HCT116 (cell line): ENCODE results near the gene LIN7C. TPM values are rescaled to one million over a fixed set of nuclear protein-coding genes. Genes with fewer than 3 reads are reported as not detected.
"Not testable (repeated sequence)": the region's sequence is repeated elsewhere in the genome, so short reads cannot be mapped to it uniquely, and the experiment has no call there.

ENCODE experiments used
- ATAC-seq: fragments of 200-7000 bp; cut with Tn5 transposase; 2 replicates; pipeline ENCODE4 v1.9.1; 2020; ENCODE audit warnings: mild to moderate bottlenecking, moderate library complexity
- BruUV-seq: library from RNA; stranded (reverse); fragments of 400-500 nt; replicated peaks from 2 replicates; lab custom pipeline; 2021; lab: Mats Ljungman, UMichigan
- CTCF ChIA-PET: fragments of 300-600 bp; sonication (Branson Sonifier 250); formaldehyde crosslinking; loops from one replicate; lab custom pipeline; 2021; ENCODE audit warnings: antibody characterized with exemption; lab: Charles Lee
- POLR2A ChIA-PET: fragments of 300-600, 350-600 bp; sonication (Branson Sonifier 250); formaldehyde crosslinking; loops from one replicate; lab custom pipeline; 2021; ENCODE audit warnings: antibody characterized with exemption; lab: Charles Lee
- RAD21 ChIA-PET, 2 experiments: fragments of 300-600 bp; sonication (Branson Sonifier 250); formaldehyde crosslinking; loops; one replicate each; lab custom pipeline; 2023; ENCODE audit warnings: low total read pairs in 2 of 2; ENCODE audit not compliant: uncharacterized antibody in 2 of 2, unreplicated experiment in 2 of 2, low non-redundant PET in 1 of 2; lab: Charles Lee
- DNase-seq: peaks from one replicate; pipeline ENCODE4 v3.0.0-alpha.2; 2010; ENCODE audit warnings: low read depth, low spot score
- H2AFZ ChIP-seq: fragments of 200-600 bp; shearing (Covaris generic), sonication (generic); 2 replicates; pipeline ENCODE4 v1.6.1; 2017; ENCODE audit warnings: low read depth, mixed run types, mixed read lengths, antibody characterized with exemption, low read length; ENCODE audit not compliant: poor library complexity, severe bottlenecking
- H3K27ac ChIP-seq: 2 replicates; pipeline ENCODE4 v1.5.1; 2012; ENCODE audit warnings: low read depth, low read length
- H3K27me3 ChIP-seq: fragments of 200-600 bp; sonication (generic); 2 replicates; pipeline ENCODE4 v1.6.1; 2016; ENCODE audit warnings: mixed run types, low read length, mixed read lengths; ENCODE audit not compliant: insufficient read depth
- H3K36me3 ChIP-seq, 2 experiments: fragments of 200-500 bp in 1 of 2; fragments of 200-600 bp in 1 of 2; sonication (Bioruptor generic) in 1 of 2; sonication (generic) in 1 of 2; 2 replicates each; pipeline versions ENCODE4 v1.5.1 to v1.6.1; 2014 to 2016; ENCODE audit warnings: low read length in 2 of 2, inconsistent platforms in 1 of 2, mixed read lengths in 1 of 2, mixed run types in 1 of 2; ENCODE audit not compliant: insufficient read depth in 2 of 2, control insufficient read depth in 1 of 2
- H3K4me1 ChIP-seq, 2 experiments: fragments of 200-600 bp in 1 of 2; sonication (generic) in 1 of 2; 2 replicates each; pipeline versions ENCODE4 v1.5.1 to v1.6.1; 2012 to 2017; ENCODE audit warnings: low read length in 2 of 2, inconsistent platforms in 1 of 2, mild to moderate bottlenecking in 1 of 2, mixed read lengths in 1 of 2, mixed run types in 1 of 2, moderate library complexity in 1 of 2; ENCODE audit not compliant: insufficient read depth in 2 of 2, control insufficient read depth in 1 of 2
- H3K4me2 ChIP-seq: fragments of 200-600 bp; sonication (generic); 2 replicates; pipeline ENCODE4 v1.6.1; 2017; ENCODE audit warnings: mixed run types, low read length, mixed read lengths
- H3K4me3 ChIP-seq, 2 experiments: fragments of 200-600 bp in 1 of 2; sonication (generic) in 1 of 2; replicated peaks in 1 of 2; 2 replicates each; pipeline ENCODE4 v1.5.1; 2011 to 2016; ENCODE audit warnings: low read length in 2 of 2, control low read depth in 1 of 2, low read depth in 1 of 2, mild to moderate bottlenecking in 1 of 2, mixed read lengths in 1 of 2, mixed run types in 1 of 2
- H3K79me2 ChIP-seq: fragments of 200-600 bp; sonication (generic); 2 replicates; pipeline ENCODE4 v1.6.1; 2017; ENCODE audit warnings: mild to moderate bottlenecking, mixed run types, low read length, moderate library complexity, mixed read lengths; ENCODE audit not compliant: insufficient read depth
- H3K9ac ChIP-seq: fragments of 200-600 bp; sonication (generic); 2 replicates; pipeline ENCODE4 v1.6.1; 2016; ENCODE audit warnings: low read length, mixed read lengths
- H3K9me2 ChIP-seq: fragments of 200-600 bp; sonication (generic), shearing (Covaris generic); 2 replicates; pipeline ENCODE4 v1.6.1; 2017; ENCODE audit warnings: mixed run types, mild to moderate bottlenecking, moderate library complexity; ENCODE audit not compliant: insufficient read depth
- H3K9me3 ChIP-seq, 2 experiments: fragments of 200-500 bp in 1 of 2; fragments of 200-600 bp in 1 of 2; sonication (Bioruptor generic) in 1 of 2; sonication (generic) in 1 of 2; 2 replicates each; pipeline ENCODE4 v1.6.1; 2014 to 2017; ENCODE audit warnings: low read length in 2 of 2, mixed read lengths in 2 of 2, inconsistent platforms in 1 of 2, low read depth in 1 of 2, mild to moderate bottlenecking in 1 of 2, mixed run types in 1 of 2, moderate library complexity in 1 of 2; ENCODE audit not compliant: control insufficient read depth in 1 of 2, insufficient read depth in 1 of 2
- H4K20me1 ChIP-seq: fragments of 200-600 bp; sonication (generic), shearing (Covaris generic); 2 replicates; pipeline ENCODE4 v1.6.1; 2017; ENCODE audit warnings: mixed run types, mild to moderate bottlenecking, moderate library complexity; ENCODE audit not compliant: insufficient read depth
- ELF1 ChIP-seq: IDR thresholded peaks from 2 replicates; pipeline ENCODE4 v1.6.1; 2012; ENCODE audit warnings: low read depth, borderline replicate concordance
- POLR2A ChIP-seq: IDR thresholded peaks from 2 replicates; pipeline ENCODE4 v1.7.0; 2011; ENCODE audit warnings: borderline replicate concordance; ENCODE audit not compliant: insufficient read depth, insufficient read length; ENCODE audit errors: extremely low read depth
- ZNF274 ChIP-seq: fragments of 200-500 bp; sonication (Bioruptor generic); IDR thresholded peaks from 2 replicates; pipeline ENCODE4 v1.6.1; 2014; ENCODE audit warnings: mild to moderate bottlenecking, low read depth, low read length, inconsistent platforms
- intact Hi-C: fragments of 100-400 bp; cut with micrococcal nuclease; formaldehyde crosslinking; loops from 2 replicates; pipeline ENCODE4 v1.10.0; 2022
- total RNA-seq: library from RNA; stranded (reverse); gene quantifications from one replicate; pipeline ENCODE4 v1.2.1, GENCODE V29; 2021; ENCODE audit not compliant: unreplicated experiment
- TF ChIP-seq, protein P1 (sequence below), 3 experiments: fragments of 200-600 bp in 1 of 3; sonication (generic) in 1 of 3; IDR thresholded peaks in 2 of 3; conservative IDR thresholded peaks in 1 of 3; 2 replicates each; pipeline ENCODE4 v1.5.1; 2012 to 2017; ENCODE audit warnings: low read depth in 2 of 3, low read length in 2 of 3, antibody characterized with exemption in 1 of 3, borderline replicate concordance in 1 of 3, control low read depth in 1 of 3, mild to moderate bottlenecking in 1 of 3, mixed read lengths in 1 of 3, mixed run types in 1 of 3, moderate library complexity in 1 of 3; ENCODE audit not compliant: insufficient read depth in 1 of 3
- TF ChIP-seq, protein P2 (sequence below): IDR thresholded peaks from 2 replicates; pipeline ENCODE4 v1.6.1; 2011; ENCODE audit warnings: mild to moderate bottlenecking, low read length, moderate library complexity; ENCODE audit not compliant: insufficient replicate concordance; ENCODE audit errors: extremely low read depth

Gene LIN7C
- total RNA-seq, 1 experiment from 2014 or later, result 48.2 TPM

DNA sequence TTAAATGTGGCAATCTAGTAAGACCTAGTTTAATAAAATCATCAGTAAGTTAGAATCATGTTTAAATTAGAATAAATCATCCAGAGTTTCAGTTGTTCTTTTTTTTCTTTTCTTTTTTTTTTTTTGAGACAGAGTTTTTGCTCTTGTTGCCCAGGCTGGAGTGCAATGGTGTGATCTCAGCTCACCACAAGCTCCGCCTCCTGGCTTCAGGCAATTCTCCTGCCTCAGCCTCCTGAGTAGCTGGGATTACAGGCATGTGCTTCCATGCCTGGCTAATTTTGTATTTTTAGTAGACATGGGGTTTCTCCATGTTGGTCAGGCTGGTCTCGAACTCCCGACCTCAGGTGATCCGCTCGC lies 58.4 kb downstream of the LIN7C start:
- not testable (repeated sequence) for ATAC-seq

DNA sequence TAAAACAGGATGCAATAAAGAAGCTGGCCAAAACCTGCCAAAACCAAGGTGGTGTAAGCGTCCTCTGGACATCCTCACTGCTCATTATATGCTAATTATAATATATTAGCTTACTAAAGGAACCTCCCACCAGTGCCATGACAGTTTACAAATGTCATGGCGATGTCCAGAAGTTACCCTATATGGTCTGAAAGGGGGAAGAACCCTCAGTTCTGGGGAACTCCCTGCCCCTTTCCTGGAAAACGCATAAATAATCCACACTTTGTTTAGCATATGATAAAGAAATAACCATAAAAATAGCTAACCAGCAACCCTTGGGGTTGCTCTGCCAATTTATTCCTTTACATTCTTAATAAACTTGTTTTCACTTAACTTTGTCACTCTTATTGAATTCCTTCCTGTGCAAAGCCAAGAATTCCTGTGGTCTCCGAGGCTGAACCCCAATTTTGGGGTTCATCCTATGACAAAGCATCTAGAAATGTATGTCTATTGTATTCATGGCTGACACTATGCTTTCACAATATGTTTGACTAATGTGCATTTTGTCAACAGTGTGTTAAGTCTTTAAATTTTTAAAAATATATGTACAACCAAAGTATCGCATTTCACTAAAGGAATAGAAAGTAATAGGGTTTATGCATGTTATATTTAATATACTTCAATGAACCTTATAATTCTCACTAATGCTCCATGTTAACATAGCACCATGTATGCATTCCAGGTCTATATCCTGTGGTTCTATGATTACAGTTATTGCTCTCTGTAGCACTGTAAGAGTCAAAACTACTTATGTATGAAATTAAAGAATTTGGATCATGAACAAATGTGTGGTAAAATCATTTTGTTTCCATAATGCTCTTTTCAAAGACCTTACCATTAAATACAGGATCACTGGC lies 59.0 kb downstream of the LIN7C start:
- Histone ChIP-seq H3K9ac (no peak overlapping the region), H3K4me3 (no peak overlapping the region), H3K4me1 (no peaks in the 10 kb centered on the region), H3K4me2 (no peak overlapping the region)
- CTCF ChIA-PET, result no interaction called here
- POLR2A ChIA-PET, result no interaction called here
- TF ChIP-seq, protein P1, sequence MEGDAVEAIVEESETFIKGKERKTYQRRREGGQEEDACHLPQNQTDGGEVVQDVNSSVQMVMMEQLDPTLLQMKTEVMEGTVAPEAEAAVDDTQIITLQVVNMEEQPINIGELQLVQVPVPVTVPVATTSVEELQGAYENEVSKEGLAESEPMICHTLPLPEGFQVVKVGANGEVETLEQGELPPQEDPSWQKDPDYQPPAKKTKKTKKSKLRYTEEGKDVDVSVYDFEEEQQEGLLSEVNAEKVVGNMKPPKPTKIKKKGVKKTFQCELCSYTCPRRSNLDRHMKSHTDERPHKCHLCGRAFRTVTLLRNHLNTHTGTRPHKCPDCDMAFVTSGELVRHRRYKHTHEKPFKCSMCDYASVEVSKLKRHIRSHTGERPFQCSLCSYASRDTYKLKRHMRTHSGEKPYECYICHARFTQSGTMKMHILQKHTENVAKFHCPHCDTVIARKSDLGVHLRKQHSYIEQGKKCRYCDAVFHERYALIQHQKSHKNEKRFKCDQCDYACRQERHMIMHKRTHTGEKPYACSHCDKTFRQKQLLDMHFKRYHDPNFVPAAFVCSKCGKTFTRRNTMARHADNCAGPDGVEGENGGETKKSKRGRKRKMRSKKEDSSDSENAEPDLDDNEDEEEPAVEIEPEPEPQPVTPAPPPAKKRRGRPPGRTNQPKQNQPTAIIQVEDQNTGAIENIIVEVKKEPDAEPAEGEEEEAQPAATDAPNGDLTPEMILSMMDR (IDR thresholded peaks at IDR 0.05 in 2 of 3, conservative IDR thresholded peaks at IDR 0.05 in 1 of 3; ENCODE audit: borderline replicate concordance in 1 of 3, insufficient read depth in 1 of 3, low read depth in 2 of 3, low read length in 2 of 3), result no peak
- TF ChIP-seq, protein P2, sequence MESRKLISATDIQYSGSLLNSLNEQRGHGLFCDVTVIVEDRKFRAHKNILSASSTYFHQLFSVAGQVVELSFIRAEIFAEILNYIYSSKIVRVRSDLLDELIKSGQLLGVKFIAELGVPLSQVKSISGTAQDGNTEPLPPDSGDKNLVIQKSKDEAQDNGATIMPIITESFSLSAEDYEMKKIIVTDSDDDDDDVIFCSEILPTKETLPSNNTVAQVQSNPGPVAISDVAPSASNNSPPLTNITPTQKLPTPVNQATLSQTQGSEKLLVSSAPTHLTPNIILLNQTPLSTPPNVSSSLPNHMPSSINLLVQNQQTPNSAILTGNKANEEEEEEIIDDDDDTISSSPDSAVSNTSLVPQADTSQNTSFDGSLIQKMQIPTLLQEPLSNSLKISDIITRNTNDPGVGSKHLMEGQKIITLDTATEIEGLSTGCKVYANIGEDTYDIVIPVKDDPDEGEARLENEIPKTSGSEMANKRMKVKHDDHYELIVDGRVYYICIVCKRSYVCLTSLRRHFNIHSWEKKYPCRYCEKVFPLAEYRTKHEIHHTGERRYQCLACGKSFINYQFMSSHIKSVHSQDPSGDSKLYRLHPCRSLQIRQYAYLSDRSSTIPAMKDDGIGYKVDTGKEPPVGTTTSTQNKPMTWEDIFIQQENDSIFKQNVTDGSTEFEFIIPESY, result no peak
- TF ChIP-seq POLR2A (no peak), ELF1 (no peak), ZNF274 (no peak)
- TF ChIP-seq, all 23 proteins: peak for 0
- H2AFZ ChIP-seq, result no peak overlapping the region
- ATAC-seq, result no peak
- no peaks in the 10 kb centered on the region for H3K9me2 ChIP-seq
- H3K36me3 ChIP-seq, result no peaks in the 10 kb centered on the region
- H4K20me1 ChIP-seq, result no peaks in the 10 kb centered on the region
- intact Hi-C loops, result no loop called here
- no peak for DNase-seq
- RAD21 ChIA-PET, result no interaction called here
- no peaks in the 10 kb centered on the region for H3K27me3 ChIP-seq
- no peak overlapping the region for H3K27ac ChIP-seq
- no peaks in the 10 kb centered on the region for H3K79me2 ChIP-seq
- H3K9me3 ChIP-seq, result no peaks in the 10 kb centered on the region
- BruUV-seq, result no TSS peak

More for the DNA sequence above, 58.4 kb downstream of the LIN7C start:
- H3K4me3 ChIP-seq, H3K36me3 ChIP-seq, H2AFZ ChIP-seq, H4K20me1 ChIP-seq, H3K9me3 ChIP-seq, BruUV-seq, DNase-seq, H3K79me2 ChIP-seq, H3K9ac ChIP-seq, POLR2A ChIA-PET, H3K4me1 ChIP-seq, RAD21 ChIA-PET, CTCF ChIA-PET, H3K4me2 ChIP-seq, H3K9me2 ChIP-seq, H3K27ac ChIP-seq, H3K27me3 ChIP-seq, intact Hi-C loops: not testable (repeated sequence)
